ENCODE results near the gene MICAL1. TPM values are rescaled to one million over a fixed set of nuclear protein-coding genes. Genes with fewer than 3 reads are reported as not detected.

The MICAL1 gene
- total and polyA plus RNA-seq, 2 donors (not counting 3 experiments of a cell fraction or from before 2014, with no cell fraction given) = 36.5 to 39.4 TPM

DNA sequence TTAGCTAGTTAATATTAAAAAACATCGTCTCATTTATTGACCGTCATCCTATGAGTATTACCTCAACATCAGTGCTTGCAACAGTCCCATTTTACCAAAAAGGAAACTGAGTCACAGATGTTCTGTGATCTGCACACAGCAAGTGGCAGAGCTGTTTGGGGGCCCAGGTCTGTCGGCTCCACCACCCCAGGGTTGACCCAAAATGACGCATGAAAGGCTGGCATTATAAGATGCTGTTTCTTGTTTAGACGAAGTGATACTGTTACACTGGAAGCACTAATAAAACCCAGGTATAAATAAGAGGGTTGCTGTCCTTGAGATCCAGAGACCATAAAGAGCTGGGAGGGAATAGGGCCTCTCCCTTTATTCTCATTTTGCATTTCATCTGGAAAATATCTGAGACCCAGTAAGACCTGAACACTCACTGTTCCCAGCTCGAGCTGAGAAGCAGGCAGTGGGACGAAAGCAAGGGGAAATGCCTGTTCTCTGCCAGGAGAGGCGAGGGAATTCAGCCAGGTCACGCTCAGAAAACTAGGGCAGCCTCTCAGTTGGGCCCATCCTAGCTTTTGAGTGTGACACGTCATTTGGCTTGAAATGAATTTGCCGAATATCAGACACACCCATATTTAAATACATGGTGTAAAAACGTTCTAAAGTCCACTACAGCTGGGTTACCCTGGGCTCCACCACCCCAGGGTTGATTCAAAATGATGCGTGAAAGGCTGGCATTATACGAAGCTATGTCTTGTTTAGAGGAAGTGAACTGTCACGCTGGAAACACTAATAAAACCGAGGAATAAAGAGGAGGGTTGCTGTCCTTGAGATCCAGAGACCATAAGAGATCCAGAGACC lies 1.4 kb upstream of the MICAL1 start:
- H3K4me2 ChIP-seq (ENCODE audit: insufficient read depth, low read length) = peak overlapping the region; percentile 71
- peak overlapping the region in 1 of 3 experiments; percentile 66 for H3K4me3 ChIP-seq (replicated peaks in 1 of 3; ENCODE audit: insufficient read depth in 1 of 3, low read depth in 1 of 3, low read length in 3 of 3)
- H3K79me2 ChIP-seq (ENCODE audit: control insufficient read depth, insufficient read depth, low read length) = no peaks in the 10 kb centered on the region
- POLR2A ChIA-PET = interaction anchor here (0.6 kb wide), 1 partner anchor 26 kb away, joined by 3 read pairs; no protein-coding TSS in a partner anchor
- no TSS peak for BruUV-seq (replicated peaks)
- TF ChIP-seq POLR2AphosphoS5 (IDR thresholded peaks at IDR 0.05; ENCODE audit: insufficient read depth, low read depth, low read length) (no peak), GATA2 (IDR thresholded peaks at IDR 0.05; ENCODE audit: insufficient read depth, insufficient read length, low read depth, low read length) (no peak), MYC (IDR thresholded peaks at IDR 0.05; ENCODE audit: low read depth, low read length) (no peak), JUN (IDR thresholded peaks at IDR 0.05; ENCODE audit: borderline replicate concordance, insufficient read depth, insufficient read length, low read depth) (no peak), MAX (IDR thresholded peaks at IDR 0.05; ENCODE audit: insufficient read depth, insufficient read length) (no peak), FOS (IDR thresholded peaks at IDR 0.05; ENCODE audit: borderline replicate concordance, insufficient read depth, low read length) (no peak), EZH2 (IDR thresholded peaks at IDR 0.05; ENCODE audit: borderline replicate concordance, low read depth, low read length, severe bottlenecking) (no peak)
- intact Hi-C loops (cut with micrococcal nuclease) (no loop called here), dilution Hi-C loops (cut with MboI; ENCODE audit: extremely low pct_ligation_motif_present, low sequenced_read_pairs) (no loop called here)
- no peaks in the 10 kb centered on the region for H3K27me3 ChIP-seq (ENCODE audit: control insufficient read depth in 2 of 2, insufficient read depth in 2 of 2, low read length in 2 of 2)
- FAIRE-seq (peak; percentile 60), DNase-seq (ENCODE audit: low read depth, low spot score) (peak; percentile 18)
- no peak overlapping the region for H3K9ac ChIP-seq (replicated peaks; ENCODE audit: extremely low read depth, insufficient read depth, low read length)
- no peak overlapping the region for H3K27ac ChIP-seq (ENCODE audit: insufficient read depth, low read depth, low read length)
- H3K36me3 ChIP-seq (ENCODE audit: control insufficient read depth in 2 of 2, extremely low read depth in 1 of 2, insufficient read depth in 2 of 2, low read length in 2 of 2) = peaks cover 2 to 3% of the 10 kb centered on the region in 2 experiments
- CTCF ChIA-PET = interaction anchor here (1.1 to 1.8 kb wide), 4 partner anchors 9 to 26 kb away, joined by 3 to 5 read pairs (median 4); partner anchors contain the start of genes SMPD2 and ZBTB24
- H3K9me3 ChIP-seq (replicated peaks; ENCODE audit: control insufficient read depth, insufficient read depth, low read length) = no peaks in the 10 kb centered on the region
- H4K20me1 ChIP-seq (replicated peaks; ENCODE audit: control insufficient read depth, extremely low read depth, insufficient read depth, low read length) = no peaks in the 10 kb centered on the region
- H2AFZ ChIP-seq (ENCODE audit: low read depth, low read length) = no peak overlapping the region
- H3K4me1 ChIP-seq (ENCODE audit: control insufficient read depth, extremely low read depth, insufficient read depth, low read length) = peaks cover 7% of the 10 kb centered on the region
- H3K9me1 ChIP-seq (replicated peaks; ENCODE audit: control insufficient read depth, extremely low read depth, insufficient read depth, low read length) = no peaks in the 10 kb centered on the region
